ENCODE measurements around the gene NPRL2.

DNA sequence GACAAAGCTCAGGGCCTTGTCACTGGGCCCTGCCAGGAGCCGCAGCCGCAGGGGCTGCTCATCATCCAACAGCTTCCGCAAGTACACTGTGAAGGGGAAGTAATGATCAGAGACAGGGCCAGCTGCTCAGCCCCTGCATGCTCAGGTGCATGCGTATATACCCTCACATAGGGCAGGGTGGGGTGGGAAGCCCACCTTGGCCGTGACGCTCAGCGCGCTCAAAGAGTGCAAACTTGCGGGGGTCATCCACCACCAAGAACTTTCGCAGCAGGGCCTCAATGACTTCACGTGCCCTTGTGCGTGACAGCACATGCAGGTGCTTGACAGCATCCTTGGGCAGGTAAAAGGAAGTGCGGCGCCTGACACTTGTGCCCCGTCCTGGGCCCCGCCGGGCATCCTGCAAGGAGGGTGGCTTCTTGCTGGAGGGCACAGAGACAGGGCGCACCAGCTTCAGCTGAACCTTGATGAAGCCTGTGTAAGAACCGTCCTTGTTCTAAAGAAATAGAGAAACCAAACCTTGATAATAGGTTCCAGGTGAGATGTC, 19.1 kb downstream of the NPRL2 start:
- TF ChIP-seq POLR2AphosphoS5 (IDR thresholded peaks at IDR 0.05; ENCODE audit: low read depth, low read length) (no peak), SIN3A (IDR thresholded peaks at IDR 0.05; ENCODE audit: borderline replicate concordance, insufficient read depth, low read length) (no peak)

All from PFSK-1 (cell line).